Colonic mucosa (tissue), 4 donors: ENCODE data around the gene SEMA6A. TPM values are rescaled to one million over a fixed set of nuclear protein-coding genes. Genes with fewer than 3 reads are reported as not detected.

Source experiments
- DNase-seq: peaks from one replicate; pipeline ENCODE4 v3.0.0-alpha.2; 2020
- H3K27ac ChIP-seq: fragments of 200-600 bp; one replicate; pipeline ENCODE4 v1.8.0; 2021
- H3K27me3 ChIP-seq: fragments of 200-600 bp; one replicate; pipeline ENCODE4 v1.8.0; 2021
- H3K36me3 ChIP-seq: fragments of 200-600 bp; one replicate; pipeline ENCODE4 v1.8.0; 2021
- H3K4me1 ChIP-seq: fragments of 200-600 bp; one replicate; pipeline ENCODE4 v1.8.0; 2021; ENCODE audit warnings: mild to moderate bottlenecking
- H3K4me3 ChIP-seq: fragments of 200-600 bp; one replicate; pipeline ENCODE4 v1.8.0; 2021
- H3K9ac ChIP-seq, 2 donors: one replicate each; pipeline ENCODE4 v1.7.0; 2013; ENCODE audit warnings: control low read depth in 2 of 2, low read depth in 2 of 2, low read length in 2 of 2
- H3K9me3 ChIP-seq: fragments of 200-600 bp; one replicate; pipeline ENCODE4 v1.8.0; 2021
- intact Hi-C: fragments of 100-400 bp; cut with DNase I; formaldehyde crosslinking; loops from one replicate; pipeline ENCODE4 v1.14.1; 2022
- total RNA-seq, 2 donors: library from RNA; stranded (reverse); fragmentation: NEBNext Ultra II Directional in 1 of 2; extraction: Animal tissue kit (Norgen Biotek cat#: 25700) in 1 of 2; gene quantifications; one replicate each; pipeline ENCODE4 v1.2.1, GENCODE V29; 2021
- TF ChIP-seq, protein P1 (sequence below): fragments of 200-600 bp; IDR thresholded peaks from one replicate; pipeline ENCODE4 v1.8.0; 2022; ENCODE audit warnings: antibody characterized with exemption, mild to moderate bottlenecking
- donor health status: healthy.
- donor health status: DM: no; HTN: no; CAD: no.
- donor health status: DM: no; HTN: no; CAD: no.

Gene SEMA6A
- total RNA-seq, 2 donors from 2014 or later, result 66.7 to 89.9 TPM

GRCh38 chr5:116600876-116601275 lies 26.3 kb upstream of the SEMA6A start:
- Histone ChIP-seq H3K4me1 (no peaks in the 10 kb centered on the region), H3K36me3 (no peaks in the 10 kb centered on the region), H3K27ac (no peak overlapping the region), H3K9ac (no peak overlapping the region), H3K9me3 (no peaks in the 10 kb centered on the region), H3K4me3 (no peak overlapping the region), H3K27me3 (no peaks in the 10 kb centered on the region)
- TF ChIP-seq, protein P1, sequence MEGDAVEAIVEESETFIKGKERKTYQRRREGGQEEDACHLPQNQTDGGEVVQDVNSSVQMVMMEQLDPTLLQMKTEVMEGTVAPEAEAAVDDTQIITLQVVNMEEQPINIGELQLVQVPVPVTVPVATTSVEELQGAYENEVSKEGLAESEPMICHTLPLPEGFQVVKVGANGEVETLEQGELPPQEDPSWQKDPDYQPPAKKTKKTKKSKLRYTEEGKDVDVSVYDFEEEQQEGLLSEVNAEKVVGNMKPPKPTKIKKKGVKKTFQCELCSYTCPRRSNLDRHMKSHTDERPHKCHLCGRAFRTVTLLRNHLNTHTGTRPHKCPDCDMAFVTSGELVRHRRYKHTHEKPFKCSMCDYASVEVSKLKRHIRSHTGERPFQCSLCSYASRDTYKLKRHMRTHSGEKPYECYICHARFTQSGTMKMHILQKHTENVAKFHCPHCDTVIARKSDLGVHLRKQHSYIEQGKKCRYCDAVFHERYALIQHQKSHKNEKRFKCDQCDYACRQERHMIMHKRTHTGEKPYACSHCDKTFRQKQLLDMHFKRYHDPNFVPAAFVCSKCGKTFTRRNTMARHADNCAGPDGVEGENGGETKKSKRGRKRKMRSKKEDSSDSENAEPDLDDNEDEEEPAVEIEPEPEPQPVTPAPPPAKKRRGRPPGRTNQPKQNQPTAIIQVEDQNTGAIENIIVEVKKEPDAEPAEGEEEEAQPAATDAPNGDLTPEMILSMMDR, result no peak
- intact Hi-C loops, result no loop called here
- DNase-seq, result no peak

DNA sequence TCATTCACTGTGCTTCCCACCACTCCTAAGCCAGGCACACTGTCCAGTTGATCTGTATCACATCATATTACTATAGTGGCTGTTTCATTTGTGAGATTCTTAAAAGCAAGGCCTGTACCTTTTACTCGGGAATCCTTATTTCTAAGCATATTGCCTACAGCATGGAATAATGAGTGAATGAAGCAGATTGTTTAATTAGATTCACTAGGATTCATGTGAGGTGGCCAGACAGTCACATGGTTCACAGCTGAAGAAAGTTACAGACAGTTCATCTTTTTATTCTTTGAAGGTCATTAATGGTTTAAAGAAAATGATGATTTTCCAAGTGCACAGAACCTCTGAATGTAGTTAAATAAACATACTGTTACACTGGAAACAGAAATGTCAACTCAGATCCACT lies 24.3 kb upstream of the SEMA6A start:
- H3K4me1 ChIP-seq, result no peaks in the 10 kb centered on the region
- intact Hi-C loops, result no loop called here
- H3K36me3 ChIP-seq, result no peaks in the 10 kb centered on the region
- no peaks in the 10 kb centered on the region for H3K9me3 ChIP-seq
- H3K27me3 ChIP-seq, result no peaks in the 10 kb centered on the region
- no peak overlapping the region for H3K4me3 ChIP-seq
- TF ChIP-seq, protein P1, result no peak
- no peak overlapping the region for H3K27ac ChIP-seq
- H3K9ac ChIP-seq, result no peak overlapping the region
- no peak for DNase-seq

DNA sequence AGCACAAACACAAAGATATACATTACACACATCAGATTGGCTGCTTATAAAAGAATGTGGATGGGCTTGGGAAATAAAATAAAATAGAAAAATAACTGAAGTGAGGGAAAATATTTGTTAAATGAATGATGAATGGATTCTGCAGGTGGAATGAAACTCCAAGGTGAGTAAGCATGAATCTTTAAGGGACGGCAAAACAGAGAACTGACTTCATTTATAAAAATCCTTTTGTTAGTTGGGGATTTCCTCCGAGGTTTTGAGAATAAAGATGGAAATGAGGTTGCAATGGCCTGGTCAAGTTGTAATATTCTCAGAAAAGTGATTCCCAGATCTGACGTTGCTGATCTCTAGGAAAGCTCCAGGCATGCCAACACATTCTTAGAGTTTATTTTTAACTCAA lies 20.9 kb upstream of the SEMA6A start:
- no peak overlapping the region for H3K27ac ChIP-seq
- no peaks in the 10 kb centered on the region for H3K4me1 ChIP-seq
- no peaks in the 10 kb centered on the region for H3K9me3 ChIP-seq
- intact Hi-C loops, result no loop called here
- no peaks in the 10 kb centered on the region for H3K36me3 ChIP-seq
- TF ChIP-seq, protein P1, result no peak
- H3K4me3 ChIP-seq, result no peak overlapping the region
- no peak for DNase-seq
- no peak overlapping the region for H3K9ac ChIP-seq
- H3K27me3 ChIP-seq, result no peaks in the 10 kb centered on the region

DNA sequence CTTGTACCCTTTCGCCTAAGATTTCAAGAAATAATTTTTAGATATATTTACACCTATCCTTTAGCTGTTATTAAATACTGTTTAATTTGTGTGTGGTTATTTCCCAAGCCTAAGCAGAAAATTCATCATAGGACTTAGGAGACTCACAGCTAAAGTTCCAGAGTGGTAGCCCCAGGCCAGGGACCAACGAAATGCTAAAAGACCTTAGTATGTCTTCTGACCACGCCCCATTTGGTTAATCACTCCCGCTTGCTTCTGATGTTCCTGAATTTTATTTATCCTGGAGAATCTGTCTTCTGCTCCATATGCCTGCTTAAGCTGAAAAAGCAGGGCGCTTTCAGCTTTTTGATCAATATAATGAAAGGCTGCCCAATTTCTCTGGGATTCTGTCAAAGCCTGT lies 18.7 kb upstream of the SEMA6A start:
- no peak overlapping the region for H3K27ac ChIP-seq
- intact Hi-C loops, result no loop called here
- H3K9me3 ChIP-seq, result no peaks in the 10 kb centered on the region
- H3K4me3 ChIP-seq, result no peak overlapping the region
- H3K36me3 ChIP-seq, result no peaks in the 10 kb centered on the region
- TF ChIP-seq, protein P1, result no peak
- DNase-seq, result no peak
- no peaks in the 10 kb centered on the region for H3K27me3 ChIP-seq
- H3K4me1 ChIP-seq, result no peaks in the 10 kb centered on the region
- no peak overlapping the region for H3K9ac ChIP-seq

DNA sequence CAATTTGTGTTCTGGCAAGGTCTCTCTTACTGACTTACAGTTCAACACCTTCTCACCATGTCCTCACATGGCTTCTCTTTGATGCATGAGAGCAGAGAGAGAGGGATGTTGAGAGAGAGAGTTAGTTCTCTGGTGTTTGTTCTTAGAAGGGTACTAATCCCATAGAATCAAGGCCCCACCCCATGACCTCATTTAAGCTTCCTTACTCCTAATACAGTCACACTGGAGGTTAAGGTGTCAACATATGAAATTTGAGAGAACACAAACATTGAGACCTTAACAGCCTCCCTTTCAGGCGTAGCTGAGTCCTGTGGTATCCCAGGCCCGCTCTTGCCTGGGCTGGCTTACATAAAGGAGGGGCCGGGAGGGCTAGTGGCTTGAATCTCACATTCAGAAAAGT lies 10.6 kb upstream of the SEMA6A start:
- Histone ChIP-seq H3K9ac (no peak overlapping the region), H3K27me3 (no peaks in the 10 kb centered on the region), H3K9me3 (no peaks in the 10 kb centered on the region), H3K36me3 (no peaks in the 10 kb centered on the region), H3K4me1 (no peaks in the 10 kb centered on the region), H3K4me3 (no peak overlapping the region), H3K27ac (no peak overlapping the region)
- intact Hi-C loops, result no loop called here
- TF ChIP-seq, protein P1, result no peak
- no peak for DNase-seq

GRCh38 chr5:116583862-116584222 lies 9.2 kb upstream of the SEMA6A start:
- H3K27me3 ChIP-seq, result no peaks in the 10 kb centered on the region
- H3K4me3 ChIP-seq, result no peak overlapping the region
- no peaks in the 10 kb centered on the region for H3K9me3 ChIP-seq
- no peaks in the 10 kb centered on the region for H3K36me3 ChIP-seq
- no peaks in the 10 kb centered on the region for H3K4me1 ChIP-seq
- H3K27ac ChIP-seq, result no peak overlapping the region
- DNase-seq, result no peak
- intact Hi-C loops, result no loop called here
- no peak overlapping the region for H3K9ac ChIP-seq
- TF ChIP-seq, protein P1, result no peak
